NCI-H2196 treated with DMSO at 0.1 percent for 48 hours (cell line): Measurements from ENCODE around the gene ZER1.
A peak's percentile ranks its signal among the peaks of the same experiment; 100 is the strongest.

Experiments
- DNase-seq: peaks from one replicate; lab custom pipeline; 2025; ENCODE audit not compliant: unreplicated experiment; lab: John Stamatoyannopoulos, UW

ZER1 gene

GRCh38 chr9:128743421-128743820, 28.3 kb downstream of the ZER1 start:
- DNase-seq: no peak

- DNase-seq: no peak
These were observed 29.3 kb downstream of the ZER1 start for GRCh38 chr9:128742401-128742800.

GRCh38 chr9:128735373-128735772, 36.4 kb downstream of the ZER1 start:
- no peak for DNase-seq

- DNase-seq: peak; percentile 42
These were observed 38.5 kb downstream of the ZER1 start for GRCh38 chr9:128733256-128733655.

- no peak for DNase-seq
These were observed 39.2 kb downstream of the ZER1 start for GRCh38 chr9:128732576-128732975.

GRCh38 chr9:128731691-128732090, 40.0 kb downstream of the ZER1 start:
- DNase-seq: no peak

- no peak for DNase-seq
These were observed 40.6 kb downstream of the ZER1 start for GRCh38 chr9:128731093-128731492.

GRCh38 chr9:128729766-128730517, 41.8 kb downstream of the ZER1 start:
- DNase-seq: no peak

GRCh38 chr9:128729302-128729701, 42.4 kb downstream of the ZER1 start:
- no peak for DNase-seq

GRCh38 chr9:128728298-128728697, 43.4 kb downstream of the ZER1 start:
- no peak for DNase-seq

GRCh38 chr9:128727640-128728248, 44.0 kb downstream of the ZER1 start:
- no peak for DNase-seq

- peak; percentile 83 for DNase-seq
These were observed 46.9 kb downstream of the ZER1 start for GRCh38 chr9:128724744-128725211.

- DNase-seq: peak; percentile 99
These were observed 47.6 kb downstream of the ZER1 start, which contains the start of gene ZDHHC12 for GRCh38 chr9:128723866-128724743. Gene ZDHHC12, minus strand, starts transcription at chr9:128724127. Its CDS starts 34 bp downstream, at chr9:128724093.

- no peak for DNase-seq
These were observed 48.3 kb downstream of the ZER1 start for GRCh38 chr9:128723352-128723865.

- no peak for DNase-seq
These were observed 49.1 kb downstream of the ZER1 start for GRCh38 chr9:128722380-128723351.

GRCh38 chr9:128721487-128722010, 50.2 kb downstream of the ZER1 start:
- no peak for DNase-seq

- DNase-seq: no peak
These were observed 50.8 kb downstream of the ZER1 start for GRCh38 chr9:128720841-128721486.

GRCh38 chr9:128719919-128720605, 51.7 kb downstream of the ZER1 start:
- no peak for DNase-seq

GRCh38 chr9:128718475-128718874, 53.3 kb downstream of the ZER1 start:
- no peak for DNase-seq
